Measurements from ENCODE around the gene INHBE. TPM values are rescaled to one million over a fixed set of nuclear protein-coding genes. Genes with fewer than 3 reads are reported as not detected.

The INHBE gene
- total RNA-seq, 2 donors from 2014 or later: not detected

DNA sequence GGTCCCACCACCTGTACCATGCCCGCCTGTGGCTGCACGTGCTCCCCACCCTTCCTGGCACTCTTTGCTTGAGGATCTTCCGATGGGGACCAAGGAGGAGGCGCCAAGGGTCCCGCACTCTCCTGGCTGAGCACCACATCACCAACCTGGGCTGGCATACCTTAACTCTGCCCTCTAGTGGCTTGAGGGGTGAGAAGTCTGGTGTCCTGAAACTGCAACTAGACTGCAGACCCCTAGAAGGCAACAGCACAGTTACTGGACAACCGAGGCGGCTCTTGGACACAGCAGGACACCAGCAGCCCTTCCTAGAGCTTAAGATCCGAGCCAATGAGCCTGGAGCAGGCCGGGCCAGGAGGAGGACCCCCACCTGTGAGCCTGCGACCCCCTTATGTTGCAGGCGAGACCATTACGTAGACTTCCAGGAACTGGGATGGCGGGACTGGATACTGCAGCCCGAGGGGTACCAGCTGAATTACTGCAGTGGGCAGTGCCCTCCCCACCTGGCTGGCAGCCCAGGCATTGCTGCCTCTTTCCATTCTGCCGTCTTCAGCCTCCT is 1.1 kb downstream of the INHBE start:
- DNase-seq: peak in 2 of 4 donors; percentile 52 to 67

DNA sequence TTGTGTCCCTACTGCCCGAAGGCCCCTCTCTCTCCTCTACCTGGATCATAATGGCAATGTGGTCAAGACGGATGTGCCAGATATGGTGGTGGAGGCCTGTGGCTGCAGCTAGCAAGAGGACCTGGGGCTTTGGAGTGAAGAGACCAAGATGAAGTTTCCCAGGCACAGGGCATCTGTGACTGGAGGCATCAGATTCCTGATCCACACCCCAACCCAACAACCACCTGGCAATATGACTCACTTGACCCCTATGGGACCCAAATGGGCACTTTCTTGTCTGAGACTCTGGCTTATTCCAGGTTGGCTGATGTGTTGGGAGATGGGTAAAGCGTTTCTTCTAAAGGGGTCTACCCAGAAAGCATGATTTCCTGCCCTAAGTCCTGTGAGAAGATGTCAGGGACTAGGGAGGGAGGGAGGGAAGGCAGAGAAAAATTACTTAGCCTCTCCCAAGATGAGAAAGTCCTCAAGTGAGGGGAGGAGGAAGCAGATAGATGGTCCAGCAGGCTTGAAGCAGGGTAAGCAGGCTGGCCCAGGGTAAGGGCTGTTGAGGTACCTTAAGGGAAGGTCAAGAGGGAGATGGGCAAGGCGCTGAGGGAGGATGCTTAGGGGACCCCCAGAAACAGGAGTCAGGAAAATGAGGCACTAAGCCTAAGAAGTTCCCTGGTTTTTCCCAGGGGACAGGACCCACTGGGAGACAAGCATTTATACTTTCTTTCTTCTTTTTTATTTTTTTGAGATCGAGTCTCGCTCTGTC is 1.8 kb downstream of the INHBE start:
- Histone ChIP-seq H3K4me3 (no peak overlapping the region), H3K4me1 (peaks cover 20% of the 10 kb centered on the region), H3K27ac (no peak overlapping the region), H3K36me3 (replicated peaks in 1 of 2; ENCODE audit: insufficient read depth in 1 of 2, low read depth in 2 of 2) (no peaks in the 10 kb centered on the region), H3K9me3 (no peaks in the 10 kb centered on the region), H3K27me3 (no peaks in the 10 kb centered on the region)
- DNase-seq: no peak
- WGBS, 2 donors: 65 to 67% methylated on average over 6 of the region's 6 CpGs
- intact Hi-C loops (cut with DNase I): no loop called here
- no peak for ATAC-seq
- TF ChIP-seq POLR2A (IDR thresholded peaks at IDR 0.05): no peak
- TF ChIP-seq, protein P1, sequence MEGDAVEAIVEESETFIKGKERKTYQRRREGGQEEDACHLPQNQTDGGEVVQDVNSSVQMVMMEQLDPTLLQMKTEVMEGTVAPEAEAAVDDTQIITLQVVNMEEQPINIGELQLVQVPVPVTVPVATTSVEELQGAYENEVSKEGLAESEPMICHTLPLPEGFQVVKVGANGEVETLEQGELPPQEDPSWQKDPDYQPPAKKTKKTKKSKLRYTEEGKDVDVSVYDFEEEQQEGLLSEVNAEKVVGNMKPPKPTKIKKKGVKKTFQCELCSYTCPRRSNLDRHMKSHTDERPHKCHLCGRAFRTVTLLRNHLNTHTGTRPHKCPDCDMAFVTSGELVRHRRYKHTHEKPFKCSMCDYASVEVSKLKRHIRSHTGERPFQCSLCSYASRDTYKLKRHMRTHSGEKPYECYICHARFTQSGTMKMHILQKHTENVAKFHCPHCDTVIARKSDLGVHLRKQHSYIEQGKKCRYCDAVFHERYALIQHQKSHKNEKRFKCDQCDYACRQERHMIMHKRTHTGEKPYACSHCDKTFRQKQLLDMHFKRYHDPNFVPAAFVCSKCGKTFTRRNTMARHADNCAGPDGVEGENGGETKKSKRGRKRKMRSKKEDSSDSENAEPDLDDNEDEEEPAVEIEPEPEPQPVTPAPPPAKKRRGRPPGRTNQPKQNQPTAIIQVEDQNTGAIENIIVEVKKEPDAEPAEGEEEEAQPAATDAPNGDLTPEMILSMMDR (IDR thresholded peaks at IDR 0.05): no peak

More for the DNA sequence above, 1.1 kb downstream of the INHBE start:
- Histone ChIP-seq H3K36me3 (replicated peaks in 1 of 2; ENCODE audit: insufficient read depth in 1 of 2, low read depth in 2 of 2) (no peaks in the 10 kb centered on the region), H3K4me3 (no peak overlapping the region), H3K4me1 (peaks cover 18% of the 10 kb centered on the region), H3K9me3 (no peaks in the 10 kb centered on the region), H3K27me3 (no peaks in the 10 kb centered on the region), H3K27ac (no peak overlapping the region)
- intact Hi-C loops (cut with DNase I): no loop called here
- no peak for ATAC-seq
- WGBS, 2 donors: 21 to 27% methylated on average over 14 of the region's 15 CpGs
- TF ChIP-seq, protein P1 (IDR thresholded peaks at IDR 0.05): peak; percentile 45 to 53 (median 48)
- no peak for TF ChIP-seq POLR2A (IDR thresholded peaks at IDR 0.05)

DNA sequence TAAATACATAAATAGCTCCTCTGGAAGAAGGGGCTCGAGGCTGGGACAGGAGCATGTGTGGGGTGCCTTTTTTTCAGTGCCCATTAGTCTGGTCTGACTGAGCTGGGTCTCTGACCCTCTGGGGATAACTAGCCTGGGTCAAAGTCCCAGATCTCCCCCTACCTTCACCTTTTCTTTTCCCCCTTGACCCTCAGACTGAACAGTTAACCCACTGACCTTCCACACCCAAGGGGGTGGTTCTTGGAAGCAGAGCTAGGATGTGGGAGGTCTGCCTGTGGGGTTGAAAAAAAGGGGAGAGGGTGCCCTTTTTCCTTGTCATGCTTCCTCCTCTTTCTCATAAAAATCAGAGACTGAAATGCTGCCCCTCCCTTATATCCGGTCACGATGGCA is 3.6 kb downstream of the INHBE start:
- 30 to 59% methylated on average over 3 of the region's 3 CpGs for WGBS, 2 donors
- no peak for DNase-seq

DNA sequence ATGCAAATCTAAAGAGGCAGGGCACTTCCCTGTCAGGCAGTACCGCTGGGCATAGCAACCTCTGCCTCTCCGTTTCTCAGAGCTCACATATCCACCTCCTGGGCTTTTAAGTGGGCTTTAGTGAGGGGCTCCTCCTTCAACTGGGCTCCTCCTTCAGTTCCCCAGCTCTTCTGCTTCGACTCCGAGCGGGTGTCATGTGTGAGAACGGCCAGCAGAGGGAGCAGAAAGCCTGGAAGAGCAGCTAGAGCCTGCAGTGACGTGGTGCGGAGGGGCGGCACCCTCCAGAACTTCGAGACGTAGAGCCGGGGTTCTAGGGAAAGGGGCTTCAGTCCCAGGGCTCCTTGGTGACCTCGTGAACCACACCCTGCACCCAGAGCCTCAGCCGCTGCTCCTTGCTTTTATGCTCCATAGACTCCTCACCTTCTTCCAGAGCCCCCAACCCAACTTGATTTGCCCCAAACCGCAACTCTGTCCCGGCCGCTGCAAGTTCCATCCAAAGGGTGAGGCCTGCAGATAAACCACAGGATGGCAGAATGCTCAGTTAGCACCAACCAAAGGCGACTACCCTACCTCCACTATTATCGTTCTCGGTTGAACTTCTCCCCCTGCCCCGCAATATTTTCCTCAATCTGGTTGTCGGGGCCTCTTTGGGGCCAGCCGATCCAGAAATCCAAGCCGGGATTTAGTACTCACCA is 4.1 kb downstream of the INHBE start:
- DNase-seq (peak; percentile 93 to 95 (median 94)), ATAC-seq (peak; percentile 80)
- TF ChIP-seq, protein P1 (IDR thresholded peaks at IDR 0.05): peak; percentile 88 to 98 (median 95)
- peak in 2 of 3 donors; percentile 12 to 22 for TF ChIP-seq POLR2A (IDR thresholded peaks at IDR 0.05)
- no peaks in the 10 kb centered on the region for H3K36me3 ChIP-seq (replicated peaks in 1 of 2; ENCODE audit: insufficient read depth in 1 of 2, low read depth in 2 of 2)
- WGBS, 2 donors: 0% methylated on average over 12 to 24 of the region's 24 CpGs
- H3K4me1 ChIP-seq: peaks cover 22% of the 10 kb centered on the region
- intact Hi-C loops (cut with DNase I): no loop called here
- peak overlapping the region; percentile 40 to 75 for H3K4me3 ChIP-seq
- no peaks in the 10 kb centered on the region for H3K9me3 ChIP-seq
- H3K27me3 ChIP-seq: no peaks in the 10 kb centered on the region
- H3K27ac ChIP-seq: peak overlapping the region; percentile 16 to 70 (median 56)

More for the DNA sequence above, 3.6 kb downstream of the INHBE start:
- H3K36me3 ChIP-seq (replicated peaks in 1 of 2; ENCODE audit: insufficient read depth in 1 of 2, low read depth in 2 of 2): no peaks in the 10 kb centered on the region
- no peak for ATAC-seq
- no peaks in the 10 kb centered on the region for H3K9me3 ChIP-seq
- intact Hi-C loops (cut with DNase I): no loop called here
- no peaks in the 10 kb centered on the region for H3K27me3 ChIP-seq
- peak overlapping the region in 3 of 4 donors; percentile 52 to 70 (median 61) for H3K27ac ChIP-seq
- TF ChIP-seq, protein P1 (IDR thresholded peaks at IDR 0.05): no peak
- TF ChIP-seq POLR2A (IDR thresholded peaks at IDR 0.05): no peak
- H3K4me3 ChIP-seq: no peak overlapping the region
- H3K4me1 ChIP-seq: peaks cover 22% of the 10 kb centered on the region

Data from body of pancreas (tissue), 4 donors.